OCI-LY3 (cell line): Measurements from ENCODE around the gene CNEP1R1.

Experiments used
- CTCF ChIP-seq: fragments of 200-600, 300-600 bp; sonication (generic); IDR thresholded peaks from 2 replicates; pipeline ENCODE4 v1.5.1; 2014; ENCODE audit warnings: antibody characterized with exemption, low read length, low read depth
- EZH2phosphoT487 ChIP-seq: fragments of 200-600 bp; shearing (Covaris generic); IDR thresholded peaks from 2 replicates; pipeline ENCODE4 v1.6.1; 2018; ENCODE audit warnings: antibody characterized with exemption, mixed run types, low read depth

GRCh38 chr16:49995720-49996119, 29.3 kb upstream of the CNEP1R1 start:
- no peak for TF ChIP-seq CTCF
- TF ChIP-seq EZH2phosphoT487: no peak
